Subcutaneous adipose tissue (tissue), 4 donors: Measurements from ENCODE around the gene WDR72. TPM values are rescaled to one million over a fixed set of nuclear protein-coding genes. Genes with fewer than 3 reads are reported as not detected.

ENCODE experiments used
- CTCF ChIP-seq: fragments of 450-650 bp; IDR thresholded peaks from one replicate; pipeline ENCODE4 v1.5.1; 2016; ENCODE audit warnings: low read depth, mild to moderate bottlenecking, control low read depth, antibody characterized with exemption, moderate library complexity
- total RNA-seq, 4 donors: library from RNA; depleted of rRNA; stranded (reverse); fragments of >200 nt; gene quantifications; one replicate each; pipeline ENCODE4 v1.1.0, GENCODE V29; 2016

The WDR72 gene
- total RNA-seq, 4 donors from 2014 or later, result not detected

- no peak for TF ChIP-seq CTCF
Measured at GRCh38 chr15:53527996-53528395, 231.5 kb downstream of the WDR72 start.

GRCh38 chr15:53525894-53526293 is 233.6 kb downstream of the WDR72 start:
- no peak for TF ChIP-seq CTCF

- TF ChIP-seq CTCF, result no peak
Measured at GRCh38 chr15:53522991-53523390, 236.5 kb downstream of the WDR72 start.

- TF ChIP-seq CTCF, result no peak
Measured at GRCh38 chr15:53520996-53521395, 238.5 kb downstream of the WDR72 start.

- TF ChIP-seq CTCF, result no peak
Measured at GRCh38 chr15:53513431-53513830, 246.0 kb downstream of the WDR72 start.

- no peak for TF ChIP-seq CTCF
Measured at GRCh38 chr15:53512029-53512428, 247.4 kb downstream of the WDR72 start.

GRCh38 chr15:53511175-53511574 is 248.3 kb downstream of the WDR72 start:
- TF ChIP-seq CTCF, result no peak
